ENCODE data around the gene IL1RAPL1. TPM values are rescaled to one million over a fixed set of nuclear protein-coding genes. Genes with fewer than 3 reads are reported as not detected.
A peak's percentile ranks its signal among the peaks of the same experiment; 100 is the strongest.
"Not testable (repeated sequence)": the region's sequence is repeated elsewhere in the genome, so short reads cannot be mapped to it uniquely, and the experiment has no call there.

Gene IL1RAPL1
- total RNA-seq, 2 donors from 2014 or later, result 1.6 to 1.7 TPM

GRCh38 chrX:28719620-28720019, 132.4 kb downstream of the IL1RAPL1 start:
- intact Hi-C loops (cut with DNase I), result no loop called here
- DNase-seq (no peak), ATAC-seq (no peak)

DNA sequence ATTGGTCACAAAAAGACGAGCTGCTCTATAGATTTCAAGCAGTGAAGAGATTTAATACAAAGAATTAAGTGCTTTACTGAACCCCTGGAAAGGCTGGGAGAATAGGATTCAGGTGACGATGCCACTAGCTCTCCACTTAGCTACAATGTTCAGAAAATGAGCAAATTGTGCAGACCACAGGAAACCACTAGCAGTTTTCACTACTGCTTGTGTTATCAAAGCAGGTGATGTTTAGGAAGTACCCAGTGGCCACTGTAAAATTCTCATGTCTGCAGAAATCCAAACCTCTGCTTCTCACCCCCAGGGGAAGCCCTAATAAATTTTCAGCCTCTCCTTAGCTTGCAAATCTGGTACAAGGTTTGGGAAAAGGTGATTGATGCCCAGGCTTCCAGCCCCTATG, 165.1 kb downstream of the IL1RAPL1 start:
- intact Hi-C loops (cut with DNase I), result no loop called here
- DNase-seq (no peak), ATAC-seq (no peak)

DNA sequence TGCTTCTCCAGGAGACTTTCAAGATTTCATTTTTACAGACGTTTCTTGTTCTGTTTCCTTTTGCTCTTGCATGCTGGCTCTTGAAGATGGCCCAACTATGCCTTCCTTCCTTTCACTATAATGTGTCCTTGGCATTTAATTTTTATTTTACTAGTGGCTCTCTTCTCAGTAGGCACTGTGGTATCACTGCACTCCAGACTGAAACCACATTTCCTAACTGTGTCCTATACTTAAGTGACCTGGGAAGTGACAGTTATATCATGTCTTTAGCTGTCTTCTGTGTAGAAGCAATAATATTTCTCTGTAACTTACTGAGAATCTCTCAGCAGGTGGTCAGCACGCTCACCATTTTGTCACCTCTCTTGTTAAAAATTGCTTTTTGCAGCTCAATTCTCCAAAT, 168.9 kb downstream of the IL1RAPL1 start:
- intact Hi-C loops (cut with DNase I), result no loop called here
- DNase-seq, result no peak
- ATAC-seq, result no peak

DNA sequence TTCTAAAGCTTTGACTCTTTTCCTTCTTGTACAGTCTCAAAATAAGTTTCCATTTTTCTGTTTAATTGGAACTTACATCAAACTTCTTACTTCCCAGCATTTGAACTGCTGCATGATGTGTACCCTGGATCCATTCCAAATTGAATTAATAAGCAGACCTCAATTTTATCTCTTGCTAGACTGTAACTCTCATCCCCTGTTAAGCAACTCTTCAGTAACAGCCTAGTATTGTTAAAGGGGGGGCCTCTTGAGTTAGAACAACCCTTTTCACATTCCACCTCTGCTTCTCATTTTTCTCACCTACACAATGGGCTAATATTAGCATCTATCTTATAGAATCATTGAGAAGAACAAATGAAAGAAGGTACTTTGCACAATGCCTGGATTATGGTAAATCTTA, 169.4 kb downstream of the IL1RAPL1 start:
- ATAC-seq, result peak; percentile 61 to 68
- intact Hi-C loops (cut with DNase I), result no loop called here

DNA sequence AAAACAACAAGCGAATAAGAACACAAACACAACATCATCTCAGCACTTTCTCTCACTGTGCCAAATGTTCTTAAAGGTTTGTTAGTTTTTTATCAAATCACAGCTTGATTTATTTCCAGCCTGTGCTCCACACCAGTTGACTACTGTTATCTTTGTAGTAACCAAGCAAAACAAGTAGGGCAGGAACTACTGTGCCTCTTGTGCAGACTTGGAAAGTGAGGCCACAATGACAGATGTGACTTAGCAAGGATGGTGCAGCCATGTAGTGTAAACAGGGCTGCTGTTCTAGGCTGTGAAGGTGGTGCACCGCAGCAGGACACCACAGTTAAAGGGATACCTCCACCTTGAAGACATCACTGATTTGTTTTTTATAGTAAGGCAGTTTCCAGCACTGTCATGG, 170.0 kb downstream of the IL1RAPL1 start:
- intact Hi-C loops (cut with DNase I), result no loop called here
- DNase-seq (no peak), ATAC-seq (peak in 1 of 2 donors; percentile 44)

More for the DNA sequence above, 169.4 kb downstream of the IL1RAPL1 start:
- DNase-seq, result no peak

DNA sequence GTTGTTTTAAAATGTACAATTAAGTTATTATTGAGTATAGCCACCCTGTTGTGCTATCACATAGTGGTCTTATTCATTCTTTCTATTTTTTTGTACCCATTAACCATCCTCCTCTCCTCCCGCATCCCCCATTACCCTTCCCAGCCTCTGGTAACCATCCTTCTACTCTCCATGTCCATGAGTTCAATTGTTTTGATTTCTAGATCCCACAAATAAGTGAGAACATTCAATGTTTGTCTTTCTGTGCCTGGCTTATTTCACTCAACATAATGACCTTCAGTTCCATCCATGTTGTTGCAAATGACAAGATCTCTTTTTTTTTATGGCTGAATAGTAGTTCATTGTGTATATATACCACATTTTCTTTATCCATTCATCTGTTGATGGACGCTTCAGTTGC, 179.3 kb downstream of the IL1RAPL1 start:
- ATAC-seq; DNase-seq; intact Hi-C loops (cut with DNase I): not testable (repeated sequence)

GRCh38 chrX:28773807-28774206, 186.6 kb downstream of the IL1RAPL1 start:
- intact Hi-C loops (cut with DNase I), result no loop called here
- ATAC-seq (no peak), DNase-seq (no peak)

- DNase-seq (no peak), ATAC-seq (no peak)
- intact Hi-C loops (cut with DNase I), result no loop called here
Observed at GRCh38 chrX:28787206-28787605, 200.0 kb downstream of the IL1RAPL1 start.

DNA sequence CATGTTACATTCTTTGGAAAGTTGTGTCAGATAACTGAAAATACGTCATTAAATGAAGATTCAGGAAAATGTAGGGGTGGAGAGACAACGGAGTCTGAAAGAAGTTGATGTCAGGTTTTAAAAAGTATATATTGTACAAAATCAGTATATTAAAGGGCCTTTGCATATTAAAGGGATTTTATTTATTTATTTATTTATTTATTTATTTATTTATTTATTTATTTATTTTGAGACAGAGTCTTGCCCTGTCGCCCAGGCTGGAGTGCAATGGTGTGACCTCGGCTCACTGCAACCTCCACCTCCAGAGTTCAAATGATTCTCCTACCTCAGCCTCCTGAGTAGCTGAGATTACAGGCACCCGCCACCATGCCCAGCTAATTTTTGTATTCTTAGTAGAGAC, 213.4 kb downstream of the IL1RAPL1 start:
- intact Hi-C loops (cut with DNase I); DNase-seq: not testable (repeated sequence)

GRCh38 chrX:28802625-28803024, 215.4 kb downstream of the IL1RAPL1 start:
- ATAC-seq, result no peak
- DNase-seq, result no peak
- intact Hi-C loops (cut with DNase I), result no loop called here

More for the DNA sequence above, 213.4 kb downstream of the IL1RAPL1 start:
- ATAC-seq, result not testable (repeated sequence)

GRCh38 chrX:28835991-28836390, 248.7 kb downstream of the IL1RAPL1 start:
- no peak for DNase-seq
- intact Hi-C loops (cut with DNase I), result no loop called here

DNA sequence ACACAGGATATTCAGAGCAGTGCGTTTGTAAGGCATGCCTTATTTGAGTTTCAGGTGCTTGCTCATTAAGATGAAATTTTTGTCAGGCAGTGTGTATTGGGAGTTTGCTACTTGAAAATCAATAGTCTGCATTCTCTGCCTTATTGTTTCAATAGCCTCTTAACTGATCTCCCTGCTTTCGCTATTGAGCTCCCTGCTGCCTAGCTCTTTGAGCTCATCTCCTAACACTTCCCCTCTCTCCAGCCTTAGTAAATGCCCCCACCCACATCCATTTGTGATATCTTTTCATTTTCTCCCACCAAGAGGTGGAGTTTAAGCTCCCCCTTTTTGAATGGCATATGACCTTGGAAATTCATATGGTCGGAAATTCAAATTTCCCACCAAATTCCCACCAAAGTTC, 256.6 kb downstream of the IL1RAPL1 start:
- no peak for DNase-seq
- no peak for ATAC-seq
- intact Hi-C loops (cut with DNase I), result no loop called here

More at GRCh38 chrX:28835991-28836390, 248.7 kb downstream of the IL1RAPL1 start:
- ATAC-seq, result no peak

DNA sequence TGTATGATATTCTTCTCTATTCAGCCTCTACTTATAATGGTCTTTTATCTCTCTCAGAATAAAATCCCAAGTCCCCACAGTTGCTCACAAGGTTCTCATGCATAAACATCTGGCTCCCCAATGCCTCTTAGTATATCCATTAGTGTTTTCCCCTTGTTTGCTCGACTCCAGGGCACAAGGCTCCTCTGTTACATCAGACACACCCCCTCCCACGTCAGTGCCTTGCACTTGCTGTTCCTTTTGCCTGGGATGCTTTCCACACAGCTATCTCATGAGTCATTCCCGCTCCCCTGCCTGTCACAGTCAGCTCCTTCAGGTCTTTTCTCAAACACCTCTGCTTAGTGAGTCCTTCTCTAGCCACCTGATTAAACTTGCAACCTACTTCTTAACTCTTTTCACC, 260.2 kb downstream of the IL1RAPL1 start:
- peak; percentile 32 for DNase-seq
- intact Hi-C loops (cut with DNase I), result loop anchor here in 1 of 2 donors (5.0 kb wide), 1 partner anchor 235 kb away; no protein-coding TSS in a partner anchor
- peak in 1 of 2 donors; percentile 96 for ATAC-seq

DNA sequence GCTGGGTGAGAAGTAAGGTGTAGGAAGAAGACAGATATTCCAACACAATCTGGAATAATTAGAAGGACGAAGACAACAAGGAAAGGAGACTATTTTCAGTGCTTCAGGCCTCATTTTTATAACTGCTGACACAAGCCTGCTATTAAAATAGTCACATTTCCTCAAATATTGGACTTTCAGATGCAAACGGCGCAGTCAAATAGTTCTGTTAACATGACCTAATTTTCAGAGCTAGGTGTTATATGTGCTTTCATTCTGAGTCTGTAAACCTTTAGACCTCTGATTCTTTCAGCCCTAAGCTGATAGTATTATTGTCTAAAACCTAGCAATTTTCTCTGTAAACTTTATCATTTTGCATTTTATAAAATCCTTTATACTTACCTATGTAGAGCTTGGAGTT, 261.5 kb downstream of the IL1RAPL1 start:
- intact Hi-C loops (cut with DNase I), result loop anchor here in 1 of 2 donors (5.0 kb wide), 1 partner anchor 236 kb away; no protein-coding TSS in a partner anchor
- ATAC-seq (no peak), DNase-seq (no peak)

- DNase-seq (no peak), ATAC-seq (peak in 1 of 2 donors; percentile 47)
- intact Hi-C loops (cut with DNase I), result no loop called here
Observed at GRCh38 chrX:28850955-28851354, 263.7 kb downstream of the IL1RAPL1 start.

DNA sequence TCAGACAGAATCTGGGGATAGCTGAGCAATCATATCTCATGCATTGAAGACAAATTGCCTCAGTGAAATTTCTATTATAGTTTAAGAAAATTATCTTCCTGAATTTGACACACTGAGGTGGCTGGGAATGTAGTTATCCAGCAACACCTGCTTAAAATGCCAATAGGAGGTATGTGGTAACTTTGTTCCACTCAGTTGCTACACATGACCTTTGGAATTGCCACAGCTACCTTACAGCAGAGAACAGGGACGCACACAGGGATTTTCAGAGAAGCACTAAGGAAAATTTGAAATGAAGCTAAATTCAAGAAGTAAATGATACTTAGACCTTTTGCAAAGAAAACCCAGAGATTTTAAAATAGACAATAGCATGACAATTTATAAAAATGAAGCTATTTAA, 264.6 kb downstream of the IL1RAPL1 start:
- intact Hi-C loops (cut with DNase I), result no loop called here
- DNase-seq, result no peak
- no peak for ATAC-seq

GRCh38 chrX:28854637-28855036, 267.4 kb downstream of the IL1RAPL1 start:
- DNase-seq, result no peak
- no peak for ATAC-seq
- intact Hi-C loops (cut with DNase I), result no loop called here

DNA sequence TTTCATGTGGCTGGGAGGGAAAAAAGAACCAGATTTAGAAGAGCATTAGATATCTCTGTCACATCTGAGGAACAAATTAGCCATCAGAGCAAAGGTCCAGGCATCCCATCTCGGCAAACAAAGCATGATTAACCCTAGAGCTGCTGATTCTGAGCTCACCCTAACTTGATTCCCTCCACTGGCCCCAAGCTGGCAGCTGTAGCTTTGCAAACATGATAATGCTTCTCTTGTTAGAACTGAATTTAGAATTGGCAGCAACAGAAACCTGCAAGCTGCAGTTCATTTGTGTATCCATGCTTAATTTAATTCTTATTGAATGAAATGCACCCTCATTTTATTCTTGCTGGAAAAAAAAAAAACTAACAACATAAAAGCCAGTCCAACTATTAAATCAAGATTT, 289.2 kb downstream of the IL1RAPL1 start:
- intact Hi-C loops (cut with DNase I), result no loop called here
- DNase-seq (no peak), ATAC-seq (no peak)

GRCh38 chrX:28876901-28877300, 289.7 kb downstream of the IL1RAPL1 start:
- ATAC-seq (no peak), DNase-seq (no peak)
- intact Hi-C loops (cut with DNase I), result no loop called here

GRCh38 chrX:28880136-28880535, 292.9 kb downstream of the IL1RAPL1 start:
- DNase-seq (no peak), ATAC-seq (peak in 1 of 2 donors; percentile 44)
- intact Hi-C loops (cut with DNase I), result no loop called here

GRCh38 chrX:28884823-28885222, 297.6 kb downstream of the IL1RAPL1 start:
- no peak for ATAC-seq
- no peak for DNase-seq
- intact Hi-C loops (cut with DNase I), result no loop called here

GRCh38 chrX:28888416-28888815, 301.2 kb downstream of the IL1RAPL1 start:
- no peak for ATAC-seq
- no peak for DNase-seq
- intact Hi-C loops (cut with DNase I), result no loop called here
